ENCODE results near the gene SCN3B. TPM values are rescaled to one million over a fixed set of nuclear protein-coding genes. Genes with fewer than 3 reads are reported as not detected.

Gene SCN3B
- polyA plus RNA-seq, 1 donor: 2.5 TPM

DNA sequence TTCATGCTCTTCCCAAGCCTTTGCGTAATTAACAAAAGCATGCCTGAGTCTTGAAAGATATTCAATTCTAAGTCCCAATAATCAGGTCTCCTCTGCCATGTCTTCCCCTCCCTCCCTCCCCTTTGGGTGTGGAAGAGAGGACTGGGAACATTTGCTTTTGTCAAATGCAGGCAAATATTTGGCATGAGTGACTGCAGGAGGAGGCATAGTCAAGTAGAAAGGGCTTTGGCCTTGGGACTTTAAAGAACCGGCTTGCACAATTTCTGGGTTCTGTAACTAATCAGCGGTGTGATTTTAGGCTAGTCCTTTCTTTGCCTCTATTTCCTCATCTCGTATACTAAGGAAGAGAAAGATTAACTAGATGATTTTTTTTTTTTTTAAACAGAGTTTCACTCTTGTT is 59.5 kb downstream of the SCN3B start:
- DNase-seq: no peak

DNA sequence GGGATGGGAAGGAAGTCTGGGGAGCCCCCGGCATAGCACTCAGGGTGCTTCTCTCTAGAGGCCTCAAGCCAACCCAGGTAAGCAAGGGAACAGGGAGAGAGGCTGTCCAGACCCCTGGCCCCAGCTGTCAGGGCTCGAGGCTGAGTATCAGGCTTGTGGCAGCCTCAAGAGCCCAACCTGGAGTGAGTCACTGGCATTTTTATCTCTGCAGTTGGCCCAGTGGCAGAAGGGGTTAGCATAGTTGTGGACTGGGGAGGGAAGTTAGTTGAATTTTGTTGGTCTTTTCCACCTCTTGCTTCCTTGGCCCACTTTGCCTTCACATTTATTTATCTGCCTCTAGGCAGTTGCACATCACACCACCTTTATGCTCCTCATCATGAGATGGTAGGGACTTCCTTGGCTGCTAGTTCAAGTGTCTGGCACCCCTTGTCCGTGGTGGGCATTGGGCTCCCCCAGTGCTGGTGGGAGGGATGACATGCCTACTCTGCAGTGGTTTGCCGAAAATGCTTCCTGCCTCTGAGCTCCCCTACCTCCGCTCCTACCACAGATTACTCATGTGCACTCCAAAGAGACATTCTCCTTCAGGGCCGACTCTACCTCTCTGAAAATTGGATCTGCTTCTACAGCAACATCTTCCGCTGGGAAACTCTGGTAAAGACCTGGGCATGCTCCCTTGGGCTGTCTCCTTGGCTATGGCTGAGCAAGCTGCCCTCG is 60.1 kb downstream of the SCN3B start:
- no peak for DNase-seq

DNA sequence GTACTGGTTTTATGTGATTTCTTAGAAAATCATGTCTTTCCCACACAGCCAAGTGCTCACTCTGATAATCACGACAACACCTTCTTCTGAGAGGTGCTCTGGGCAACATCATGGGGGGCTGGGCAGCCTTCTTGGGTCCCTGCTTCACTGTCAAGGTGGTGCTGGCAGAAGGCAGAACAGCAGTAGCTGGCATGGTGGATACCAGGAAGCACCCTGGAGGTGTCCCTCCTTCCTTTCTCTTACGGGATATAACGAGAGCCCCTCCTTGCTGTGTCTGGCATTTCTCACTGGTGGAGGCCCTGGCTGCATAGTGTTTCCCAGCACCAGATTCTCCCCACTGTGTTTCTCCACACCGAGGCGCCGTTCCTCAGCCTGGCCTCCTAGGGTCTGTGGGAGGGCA is 60.9 kb downstream of the SCN3B start:
- no peak for DNase-seq

DNA sequence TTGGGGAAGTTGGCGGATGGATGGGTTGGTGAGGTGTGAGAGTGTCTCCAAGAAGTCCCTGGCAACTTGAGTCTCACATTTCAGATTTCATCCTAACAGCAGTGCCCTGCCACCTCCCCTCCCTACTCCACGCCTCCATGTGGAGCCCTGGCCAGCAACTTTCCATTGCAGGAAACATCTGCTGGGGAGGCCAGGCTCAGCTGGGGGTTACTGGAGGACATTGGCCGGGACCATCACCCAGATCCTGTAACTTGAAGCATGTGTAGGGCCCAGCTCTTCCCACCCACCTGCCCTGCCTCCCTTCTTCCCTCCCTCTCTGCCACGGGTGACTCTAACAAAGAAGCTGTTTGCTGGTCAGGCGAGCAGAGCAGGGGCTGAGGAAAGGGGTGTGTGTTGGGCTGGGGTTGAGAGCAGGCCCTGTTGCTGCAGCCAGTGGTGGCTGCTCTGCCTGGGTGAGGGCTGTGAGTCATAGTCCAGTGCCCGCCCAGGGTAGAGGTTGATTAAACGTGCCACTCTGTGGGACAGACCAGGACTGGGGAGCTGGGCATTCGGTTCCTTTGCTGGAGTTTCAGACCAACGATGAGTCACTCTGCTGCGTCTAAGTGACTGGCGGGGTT is 64.0 kb downstream of the SCN3B start:
- DNase-seq: peak; percentile 55

DNA sequence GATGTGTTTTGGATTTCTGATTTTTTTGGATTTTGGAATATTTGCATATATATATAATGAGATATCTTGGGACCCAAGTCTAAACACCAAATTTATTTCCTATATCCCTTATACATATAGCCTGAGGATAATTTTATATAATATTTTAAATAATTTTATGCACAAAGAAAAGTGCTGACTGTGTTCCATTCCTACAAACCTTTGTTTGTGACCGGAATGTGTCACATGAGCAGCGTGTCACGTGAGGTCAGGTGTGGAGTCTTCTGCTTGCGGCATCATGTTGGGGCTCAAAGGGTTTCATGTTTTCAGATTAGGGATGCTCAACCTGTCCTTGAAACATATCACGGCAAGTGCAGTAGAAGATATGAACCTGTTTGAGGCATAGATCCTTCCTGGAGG is 65.6 kb downstream of the SCN3B start:
- DNase-seq: no peak

DNA sequence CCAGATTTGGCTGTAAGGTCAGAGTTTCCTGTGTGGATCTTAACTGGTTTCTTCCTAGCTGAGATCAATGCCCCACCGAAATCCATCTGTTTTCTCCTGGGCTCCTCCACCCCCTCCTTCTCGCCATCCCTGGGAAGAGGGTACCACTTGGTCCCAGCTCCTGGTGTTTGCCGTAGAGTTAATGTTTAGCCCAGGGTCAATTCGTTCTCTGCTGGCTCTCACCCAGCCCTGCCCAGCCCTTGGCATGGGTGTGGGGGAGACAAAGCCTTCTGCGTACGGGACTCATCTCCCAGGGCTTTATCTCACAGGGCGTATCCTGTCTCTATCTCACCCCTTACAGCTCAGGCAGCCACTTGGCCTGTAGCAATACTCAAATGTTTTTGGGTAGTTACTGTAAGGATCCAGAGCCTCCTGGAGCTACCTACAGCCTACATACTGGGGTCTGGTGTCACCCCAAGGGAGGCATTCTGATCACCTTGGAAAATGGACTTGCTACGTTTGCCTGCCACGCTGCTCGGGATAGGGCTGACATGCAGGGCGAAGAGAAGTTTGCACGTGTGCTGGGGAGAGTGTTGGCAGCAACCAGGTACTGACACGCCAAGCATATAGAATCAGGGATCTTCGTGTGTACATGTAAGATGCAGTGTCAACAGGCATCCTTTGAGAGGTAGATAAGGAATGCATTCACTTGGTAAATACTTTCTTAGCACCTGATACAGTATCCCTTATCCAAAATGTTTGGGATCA is 66.1 kb downstream of the SCN3B start:
- DNase-seq: no peak

DNA sequence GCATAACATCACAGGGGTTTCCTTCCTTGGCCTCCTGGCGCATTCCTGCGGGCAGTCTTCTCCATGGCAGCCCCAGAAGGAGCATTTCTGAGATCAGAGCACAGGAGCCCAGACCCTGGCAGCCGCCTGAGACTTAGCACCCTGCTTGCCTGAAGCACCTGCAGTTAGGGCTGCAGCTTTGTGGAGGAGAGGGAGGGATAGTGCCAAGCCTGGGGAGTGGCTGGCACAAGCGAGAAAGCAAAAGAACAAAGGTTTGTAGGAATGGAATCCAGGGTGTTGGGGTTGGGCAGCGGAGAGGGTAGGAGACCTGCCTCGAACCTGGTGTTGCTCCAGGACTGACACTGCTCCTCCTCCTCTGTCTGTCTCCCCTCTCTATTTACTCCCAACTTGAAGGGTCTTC is 66.9 kb downstream of the SCN3B start:
- no peak for DNase-seq

DNA sequence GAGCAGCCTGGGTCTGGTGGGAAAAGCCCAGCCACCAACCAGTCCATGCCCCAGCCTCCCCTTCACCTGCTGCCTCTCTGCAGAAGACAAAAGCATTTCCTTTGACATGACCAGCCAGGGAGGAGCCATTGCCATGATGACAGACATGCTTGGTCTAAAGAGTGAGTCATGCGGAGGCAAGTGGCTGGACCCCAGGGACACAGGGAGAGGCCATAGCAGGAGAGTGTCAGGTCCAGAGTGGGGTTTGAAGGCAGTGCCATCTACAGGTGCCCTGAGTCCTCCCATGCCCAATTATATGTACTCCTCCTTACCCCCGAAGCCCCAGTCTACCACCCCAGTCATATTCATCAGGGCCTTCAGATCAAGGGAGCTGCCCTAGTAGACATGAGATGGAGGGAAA is 67.4 kb downstream of the SCN3B start:
- DNase-seq: no peak

DNA sequence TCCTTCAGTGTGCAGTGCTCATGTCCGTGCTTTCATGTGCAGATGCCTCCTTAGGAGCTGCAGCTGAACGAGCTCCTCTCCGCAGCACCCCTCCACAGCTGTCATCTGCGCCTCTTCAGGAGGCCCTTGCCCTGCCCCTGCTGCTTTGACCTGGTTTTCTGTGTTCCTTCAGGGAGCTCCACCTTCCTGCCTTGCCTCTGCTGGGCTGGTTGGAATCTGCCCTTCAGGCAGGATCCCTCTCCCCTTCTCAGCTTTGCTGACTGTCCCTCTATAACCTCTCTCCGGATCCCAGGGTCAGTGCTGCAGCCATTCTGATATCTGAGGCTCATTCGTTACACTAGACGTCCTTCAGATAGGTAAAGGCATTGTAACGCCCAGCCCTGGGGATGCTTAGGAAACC is 67.9 kb downstream of the SCN3B start:
- DNase-seq: no peak

DNA sequence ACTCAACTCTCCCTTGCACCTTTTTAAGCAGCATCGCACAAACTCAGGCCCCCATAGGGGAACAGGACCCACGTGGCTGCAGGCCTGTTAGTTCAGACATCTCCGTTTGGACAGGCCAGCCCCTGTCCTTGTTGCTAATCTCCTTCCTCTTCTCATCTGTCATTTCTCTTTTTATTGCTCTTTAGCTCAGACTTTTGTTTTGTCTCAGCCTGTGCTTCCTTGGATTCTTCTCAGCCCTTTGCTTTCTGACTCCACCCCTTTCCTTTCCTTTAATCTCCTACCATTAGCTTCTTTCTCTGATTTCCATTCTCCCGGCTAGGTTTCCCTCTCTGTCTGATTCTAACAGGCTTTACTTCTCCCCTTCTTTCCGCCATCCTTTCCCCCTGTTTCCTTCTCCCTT is 68.7 kb downstream of the SCN3B start:
- no peak for DNase-seq

DNA sequence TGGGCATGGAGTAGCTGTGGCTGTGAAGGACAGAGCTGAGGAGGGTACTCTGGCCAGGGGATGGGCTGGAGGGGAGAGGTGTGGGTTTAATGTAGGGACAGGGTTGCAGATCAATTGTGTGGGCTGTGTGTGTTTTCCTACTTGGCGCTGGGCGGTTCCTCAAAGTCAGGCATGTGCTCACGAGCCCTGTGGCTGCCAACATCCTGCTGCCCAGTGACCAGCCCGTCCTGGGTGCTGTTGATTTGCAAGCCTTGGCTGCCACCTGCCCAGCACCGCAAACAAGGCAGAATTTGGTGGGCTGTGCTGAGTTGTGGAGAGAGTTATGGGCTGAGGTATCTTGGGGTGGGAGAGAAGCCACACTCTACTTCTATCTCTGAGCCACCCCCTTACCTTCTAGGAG is 69.2 kb downstream of the SCN3B start:
- no peak for DNase-seq

DNA sequence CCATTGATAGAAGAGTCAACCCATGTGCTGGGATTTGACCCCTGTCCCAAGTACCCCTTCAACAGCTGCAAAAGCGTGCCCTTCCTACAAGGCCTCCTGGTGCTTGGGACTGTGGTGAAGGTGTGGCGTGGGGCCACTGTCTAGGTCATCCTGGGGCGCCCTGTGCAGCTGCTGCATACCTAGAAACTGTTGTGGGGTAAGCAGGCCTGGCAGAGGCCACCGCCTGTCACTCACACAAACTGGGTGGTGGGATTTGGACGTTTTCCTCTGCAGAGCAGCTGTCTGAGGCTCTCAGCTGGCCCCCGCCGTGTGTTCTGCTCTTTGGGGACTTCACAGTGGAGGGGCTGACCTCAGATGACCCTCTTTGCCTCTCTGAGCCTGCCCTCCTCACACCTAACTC is 69.7 kb downstream of the SCN3B start:
- DNase-seq: no peak

DNA sequence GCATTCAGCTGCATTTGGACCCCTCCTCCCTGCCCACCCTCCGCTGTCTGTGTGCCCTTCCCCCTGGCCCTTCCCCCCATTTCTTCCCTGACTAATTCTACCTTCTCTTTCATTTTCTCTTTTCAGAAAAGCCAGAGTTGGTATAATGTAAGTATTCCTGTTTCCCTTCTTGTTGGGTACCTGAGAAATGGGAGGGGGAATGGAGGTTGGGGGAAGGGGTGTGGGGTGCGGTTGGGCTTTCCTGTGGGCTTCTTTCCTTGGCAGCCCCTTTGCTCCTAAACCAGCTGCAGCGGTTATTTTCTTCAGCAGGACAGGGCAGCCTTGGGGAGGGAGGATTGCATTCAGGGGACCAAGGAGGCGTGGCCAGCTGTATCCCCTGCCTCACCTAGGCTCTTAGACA is 70.2 kb downstream of the SCN3B start:
- DNase-seq: no peak

DNA sequence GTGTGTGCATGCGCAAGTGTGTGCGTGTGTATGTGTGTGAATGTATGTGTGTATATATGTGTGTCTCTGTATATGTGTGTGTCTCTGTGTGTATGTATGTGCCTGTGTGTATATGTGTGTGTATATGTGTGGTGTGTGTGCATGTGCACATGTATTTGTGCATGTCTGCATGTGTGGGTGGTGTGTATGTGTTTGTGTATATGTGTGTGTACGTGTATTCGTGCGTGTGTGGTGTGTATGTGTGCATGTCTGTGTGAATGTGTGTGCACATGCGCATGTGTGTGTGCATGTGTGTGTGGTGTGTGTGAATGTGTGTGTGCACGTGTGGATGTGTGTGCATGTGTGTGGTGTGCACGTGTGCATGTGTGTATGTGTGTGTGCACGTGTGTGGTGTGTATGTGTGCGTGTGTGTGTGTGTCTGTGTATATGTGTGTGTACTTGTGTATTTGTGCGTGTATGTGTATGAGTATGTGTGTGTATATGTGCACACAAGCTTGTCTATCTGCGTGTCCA is 71.4 kb downstream of the SCN3B start:
- no peak for DNase-seq

DNA sequence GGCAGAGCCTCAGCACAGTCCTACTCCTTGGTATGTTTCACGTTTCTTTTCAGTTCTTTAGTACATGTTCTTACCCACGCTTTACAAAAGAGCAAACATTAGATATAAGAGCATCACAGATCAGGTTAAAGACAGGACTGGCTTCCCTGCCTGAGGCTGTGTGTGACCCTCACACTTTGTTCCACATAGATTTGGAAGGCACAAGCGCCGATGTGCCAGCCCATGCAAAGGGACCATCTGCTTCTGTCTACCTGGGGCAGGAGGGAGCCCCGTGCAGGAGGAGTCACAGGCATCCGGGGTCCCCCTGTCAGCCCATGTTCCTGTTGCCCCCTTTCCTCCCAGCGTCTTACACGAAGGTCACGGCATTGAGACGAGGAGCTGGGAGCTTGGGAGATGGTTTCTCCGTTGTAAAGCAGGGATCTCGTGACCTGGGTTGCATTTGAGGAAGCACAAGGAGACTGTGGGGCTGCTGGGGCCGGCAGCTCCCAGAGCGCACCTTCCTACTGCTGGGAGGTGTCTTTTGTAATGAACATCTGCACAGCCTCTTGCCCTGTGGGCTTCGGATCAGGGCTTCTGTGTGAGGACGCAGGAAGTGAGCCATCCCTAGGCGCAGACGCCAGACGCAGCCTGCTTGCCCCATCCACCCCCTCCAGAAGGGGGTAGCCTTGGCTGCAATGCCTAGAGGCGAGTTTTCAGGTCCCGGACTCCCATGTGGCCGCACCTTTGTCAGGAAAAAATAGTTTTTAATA is 72.6 kb downstream of the SCN3B start:
- no peak for DNase-seq

DNA sequence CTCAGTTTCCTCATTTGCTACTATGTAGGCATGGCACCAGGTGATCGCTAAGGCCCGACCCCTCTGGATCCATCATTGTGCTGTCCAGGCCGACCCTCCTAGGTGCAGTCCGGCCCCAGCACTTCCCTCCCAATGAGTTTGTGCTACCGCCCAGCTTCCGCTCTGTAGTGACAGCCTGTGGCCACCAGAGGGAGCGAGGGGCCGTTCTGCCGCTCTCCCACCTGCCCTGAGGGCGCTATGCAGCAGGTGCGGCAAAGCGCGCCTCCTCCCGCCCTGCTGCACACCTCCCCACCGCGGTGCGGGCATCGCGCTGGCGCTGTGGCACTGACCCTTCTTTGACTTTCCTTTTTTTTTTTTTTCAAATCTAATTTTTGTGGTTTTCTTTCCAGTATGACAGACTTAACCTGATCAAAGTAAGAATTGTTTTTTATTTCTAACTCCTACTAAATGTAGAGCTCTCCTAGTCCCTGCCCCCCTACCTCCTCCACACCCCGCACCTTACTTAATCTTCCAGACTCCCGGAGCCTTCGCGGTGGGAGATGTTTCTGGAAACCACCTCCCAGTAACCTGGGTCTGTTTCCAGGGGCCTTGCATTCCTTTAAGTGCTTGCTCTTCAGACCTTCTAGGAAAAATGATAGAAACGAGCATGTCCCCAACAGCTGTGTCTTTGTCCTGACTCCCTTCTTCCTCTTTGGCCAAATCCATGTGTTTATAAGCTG is 73.7 kb downstream of the SCN3B start:
- peak; percentile 57 for DNase-seq

DNA sequence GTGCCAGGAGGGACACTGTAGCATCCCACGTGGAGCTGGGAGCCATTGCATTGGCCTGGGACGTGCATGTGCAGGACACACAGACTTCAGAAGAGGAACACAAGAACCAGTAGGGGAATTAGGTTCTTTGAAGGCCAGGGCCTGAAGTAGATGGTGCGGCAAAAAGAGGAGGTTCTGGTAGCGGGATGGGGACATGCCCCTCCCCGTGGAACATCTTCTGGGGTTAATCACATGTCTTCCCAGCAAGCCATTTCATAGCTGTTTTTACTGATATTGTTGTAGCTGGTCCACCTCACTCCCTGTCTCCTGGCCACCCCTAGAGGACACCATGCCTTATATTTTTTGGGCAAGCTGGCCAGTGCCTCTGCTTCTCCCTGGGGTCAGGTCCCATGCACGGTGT is 74.3 kb downstream of the SCN3B start:
- DNase-seq: no peak

DNA sequence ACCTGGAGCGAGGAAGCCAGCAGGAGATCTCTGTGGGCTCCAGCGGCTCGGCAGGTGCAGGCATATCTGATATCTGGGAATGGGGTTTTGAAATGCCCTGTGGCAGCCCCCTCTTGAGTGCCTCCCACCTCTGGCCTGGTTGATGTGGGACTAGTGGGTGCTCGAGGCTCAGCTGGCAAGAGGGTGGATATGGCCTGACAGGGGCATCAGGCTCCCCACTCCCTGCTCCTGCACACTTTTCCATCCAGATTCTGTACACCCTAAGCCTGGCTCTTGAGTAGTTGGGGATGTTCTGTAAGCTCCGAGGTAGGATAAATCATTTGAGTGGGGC is 75.0 kb downstream of the SCN3B start:
- DNase-seq: no peak
